ENCODE data around the gene PLEKHM1. TPM values are rescaled to one million over a fixed set of nuclear protein-coding genes. Genes with fewer than 3 reads are reported as not detected.
A peak's percentile ranks its signal among the peaks of the same experiment; 100 is the strongest.
"Not testable (repeated sequence)": the region's sequence is repeated elsewhere in the genome, so short reads cannot be mapped to it uniquely, and the experiment has no call there.

The PLEKHM1 gene
- total RNA-seq, 1 donor from 2014 or later = 15.9 TPM

GRCh38 chr17:45472249-45472648 lies 18.3 kb downstream of the PLEKHM1 start:
- DNase-seq (ENCODE audit: low read depth) = not testable (repeated sequence)

GRCh38 chr17:45469204-45469563 lies 21.3 kb downstream of the PLEKHM1 start:
- H3K4me3 ChIP-seq (ENCODE audit: low read depth, low read length); DNase-seq (ENCODE audit: low read depth): not testable (repeated sequence)

More at GRCh38 chr17:45472249-45472648, 18.3 kb downstream of the PLEKHM1 start:
- H3K4me3 ChIP-seq (ENCODE audit: low read depth, low read length) = not testable (repeated sequence)

- not testable (repeated sequence) for DNase-seq (ENCODE audit: low read depth); H3K4me3 ChIP-seq (ENCODE audit: low read depth, low read length)
Measured at GRCh38 chr17:45468293-45469203, 22.0 kb downstream of the PLEKHM1 start.

GRCh38 chr17:45461524-45462327 lies 28.8 kb downstream of the PLEKHM1 start:
- not testable (repeated sequence) for H3K4me3 ChIP-seq (ENCODE audit: low read depth, low read length); DNase-seq (ENCODE audit: low read depth)

- not testable (repeated sequence) for DNase-seq (ENCODE audit: low read depth); H3K4me3 ChIP-seq (ENCODE audit: low read depth, low read length)
Measured at GRCh38 chr17:45460422-45460821, 30.1 kb downstream of the PLEKHM1 start.

- H3K4me3 ChIP-seq (ENCODE audit: low read depth, low read length); DNase-seq (ENCODE audit: low read depth): not testable (repeated sequence)
Measured at GRCh38 chr17:45454341-45454740, 36.2 kb downstream of the PLEKHM1 start.

- DNase-seq (ENCODE audit: low read depth) = not testable (repeated sequence)
Measured at GRCh38 chr17:45453731-45454130, 36.8 kb downstream of the PLEKHM1 start.

GRCh38 chr17:45453225-45453534 lies 37.3 kb downstream of the PLEKHM1 start:
- not testable (repeated sequence) for H3K4me3 ChIP-seq (ENCODE audit: low read depth, low read length); DNase-seq (ENCODE audit: low read depth)

More at GRCh38 chr17:45453731-45454130, 36.8 kb downstream of the PLEKHM1 start:
- not testable (repeated sequence) for H3K4me3 ChIP-seq (ENCODE audit: low read depth, low read length)

- H3K4me3 ChIP-seq (ENCODE audit: low read depth, low read length); DNase-seq (ENCODE audit: low read depth): not testable (repeated sequence)
Measured at GRCh38 chr17:45452329-45453224, 37.9 kb downstream of the PLEKHM1 start.

- not testable (repeated sequence) for DNase-seq (ENCODE audit: low read depth); H3K4me3 ChIP-seq (ENCODE audit: low read depth, low read length)
Measured at GRCh38 chr17:45451660-45452059, 38.9 kb downstream of the PLEKHM1 start.

GRCh38 chr17:45451131-45451530 lies 39.4 kb downstream of the PLEKHM1 start:
- no peak for DNase-seq (ENCODE audit: low read depth)
- no peak overlapping the region for H3K4me3 ChIP-seq (ENCODE audit: low read depth, low read length)
- TF ChIP-seq CTCF (conservative IDR thresholded peaks at IDR 0.05; ENCODE audit: low read depth, low read length) = peak; percentile 17

- H3K4me3 ChIP-seq (ENCODE audit: low read depth, low read length); DNase-seq (ENCODE audit: low read depth): not testable (repeated sequence)
Measured at GRCh38 chr17:45449708-45450329, 40.7 kb downstream of the PLEKHM1 start.

- DNase-seq (ENCODE audit: low read depth); H3K4me3 ChIP-seq (ENCODE audit: low read depth, low read length): not testable (repeated sequence)
Measured at GRCh38 chr17:45449260-45449659, 41.3 kb downstream of the PLEKHM1 start.

GRCh38 chr17:45448483-45448882 lies 42.0 kb downstream of the PLEKHM1 start:
- H3K4me3 ChIP-seq (ENCODE audit: low read depth, low read length); DNase-seq (ENCODE audit: low read depth): not testable (repeated sequence)

GRCh38 chr17:45448066-45448465 lies 42.5 kb downstream of the PLEKHM1 start:
- not testable (repeated sequence) for DNase-seq (ENCODE audit: low read depth)

GRCh38 chr17:45447650-45448049 lies 42.9 kb downstream of the PLEKHM1 start:
- H3K4me3 ChIP-seq (ENCODE audit: low read depth, low read length); DNase-seq (ENCODE audit: low read depth): not testable (repeated sequence)

More at GRCh38 chr17:45448066-45448465, 42.5 kb downstream of the PLEKHM1 start:
- H3K4me3 ChIP-seq (ENCODE audit: low read depth, low read length) = not testable (repeated sequence)

All from epithelial cell of proximal tubule (primary cell).